ENCODE results near the gene KLF14.
"Not testable (repeated sequence)": the region's sequence is repeated elsewhere in the genome, so short reads cannot be mapped to it uniquely, and the experiment has no call there.

KLF14 gene

DNA sequence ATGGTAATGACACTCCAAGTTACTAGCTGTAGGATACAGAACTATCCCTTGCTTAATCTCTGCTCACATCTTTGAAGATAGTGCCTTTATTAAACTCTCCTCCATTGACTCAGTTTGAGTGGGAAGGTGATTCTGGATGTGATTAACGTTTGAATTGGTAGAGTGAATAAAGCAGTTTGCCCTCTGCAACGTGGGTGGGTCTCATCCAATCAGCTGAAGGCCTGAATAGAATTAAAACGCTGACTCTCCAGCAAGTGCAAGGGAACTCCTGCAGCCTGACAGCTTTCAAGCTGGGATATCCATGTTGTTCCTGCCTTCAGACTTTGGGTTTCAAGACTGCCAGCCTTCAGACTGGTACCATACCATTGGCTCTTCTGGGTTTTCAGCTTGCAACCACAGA, 21.6 kb downstream of the KLF14 start:
- DNase-seq, result no peak

- DNase-seq, result no peak
Measured at GRCh38 chr7:130708766-130709165, 25.2 kb downstream of the KLF14 start.

GRCh38 chr7:130708001-130708400, 26.0 kb downstream of the KLF14 start:
- no peak for DNase-seq

- DNase-seq, result no peak
Measured at GRCh38 chr7:130703851-130704250, 30.2 kb downstream of the KLF14 start.

DNA sequence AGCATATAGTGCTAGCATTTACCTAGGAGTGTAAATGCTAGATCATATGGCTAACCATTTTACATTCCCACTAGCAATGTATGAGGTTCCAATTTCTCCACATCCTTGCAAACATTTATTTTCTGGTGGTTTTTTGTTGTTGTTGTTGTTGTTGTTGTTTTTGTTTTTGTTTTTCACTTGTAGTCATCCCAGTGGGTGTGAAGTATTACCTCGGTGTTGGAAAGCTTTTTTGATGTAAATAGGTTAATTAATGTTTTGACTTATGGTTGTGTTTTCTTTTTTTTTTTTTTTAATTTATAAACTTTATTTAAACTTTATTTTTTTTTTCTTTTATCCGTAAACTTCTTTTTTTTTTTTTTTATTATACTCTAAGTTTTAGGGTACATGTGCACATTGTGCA, 32.4 kb downstream of the KLF14 start:
- DNase-seq, result no peak

GRCh38 chr7:130700760-130701159, 33.2 kb downstream of the KLF14 start:
- DNase-seq, result no peak

DNA sequence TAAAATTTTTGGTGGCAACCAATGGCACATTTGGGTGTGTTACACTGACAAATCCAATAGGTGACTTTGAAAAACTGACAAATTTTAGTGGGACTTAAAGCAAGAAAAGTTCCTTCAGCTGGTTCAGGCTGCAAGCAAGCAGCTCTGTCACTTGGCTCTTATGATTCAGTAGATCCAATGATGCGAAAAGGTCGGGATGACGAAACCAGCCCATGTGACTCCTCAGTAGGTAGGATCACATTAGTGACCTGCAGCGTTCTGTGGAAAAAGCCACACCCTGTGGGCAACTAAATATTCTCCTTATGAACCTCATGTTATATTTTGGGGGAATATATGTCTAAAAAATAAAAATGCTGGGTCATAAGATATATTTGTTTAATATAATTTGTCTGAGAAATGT, 34.3 kb downstream of the KLF14 start:
- no peak for DNase-seq

DNA sequence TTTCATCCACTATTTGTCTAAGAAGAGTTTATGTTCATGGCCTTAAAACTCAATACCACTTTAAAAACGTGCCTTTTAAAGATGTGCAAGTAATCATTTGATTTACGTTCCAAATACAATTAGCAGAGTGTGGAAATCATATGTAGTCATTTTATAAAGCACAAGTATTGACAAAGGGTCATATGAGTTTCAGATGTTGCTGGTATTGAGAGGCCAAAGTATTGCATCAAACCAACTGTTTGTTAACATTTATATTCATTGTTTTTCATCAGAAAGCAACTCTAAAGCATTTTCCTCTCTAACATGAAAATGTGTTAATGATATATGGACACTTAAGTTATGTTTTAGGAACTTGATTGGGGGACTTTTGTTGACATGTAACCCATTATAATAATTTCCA, 36.2 kb downstream of the KLF14 start:
- DNase-seq, result no peak

- no peak for DNase-seq
Measured at GRCh38 chr7:130695840-130696239, 38.2 kb downstream of the KLF14 start.

- not testable (repeated sequence) for DNase-seq
Measured at GRCh38 chr7:130692396-130692795, 41.6 kb downstream of the KLF14 start.

- no peak for DNase-seq
Measured at GRCh38 chr7:130689683-130690082, 44.3 kb downstream of the KLF14 start.

GRCh38 chr7:130683026-130683425, 51.0 kb downstream of the KLF14 start:
- DNase-seq, result no peak
